Fibroblast of mammary gland (primary cell): ENCODE measurements around the gene CABP7.

Experiments
- DNase-seq: peaks from one replicate; pipeline ENCODE4 v3.0.0-alpha.2; 2010; ENCODE audit warnings: low read depth
- H3K4me3 ChIP-seq: 2 replicates; pipeline ENCODE4 v1.5.1; 2011; ENCODE audit warnings: low read depth, mild to moderate bottlenecking, low read length, moderate library complexity; ENCODE audit not compliant: control insufficient read depth
- TF ChIP-seq, protein P1 (sequence below): conservative IDR thresholded peaks from 2 replicates; pipeline ENCODE4 v1.5.1; 2011; ENCODE audit warnings: low read depth, low read length, inconsistent platforms; ENCODE audit not compliant: control insufficient read depth, insufficient read depth

The CABP7 gene

GRCh38 chr22:29713156-29713727 lies 6.6 kb upstream of the CABP7 start:
- no peak overlapping the region for H3K4me3 ChIP-seq
- TF ChIP-seq, protein P1, sequence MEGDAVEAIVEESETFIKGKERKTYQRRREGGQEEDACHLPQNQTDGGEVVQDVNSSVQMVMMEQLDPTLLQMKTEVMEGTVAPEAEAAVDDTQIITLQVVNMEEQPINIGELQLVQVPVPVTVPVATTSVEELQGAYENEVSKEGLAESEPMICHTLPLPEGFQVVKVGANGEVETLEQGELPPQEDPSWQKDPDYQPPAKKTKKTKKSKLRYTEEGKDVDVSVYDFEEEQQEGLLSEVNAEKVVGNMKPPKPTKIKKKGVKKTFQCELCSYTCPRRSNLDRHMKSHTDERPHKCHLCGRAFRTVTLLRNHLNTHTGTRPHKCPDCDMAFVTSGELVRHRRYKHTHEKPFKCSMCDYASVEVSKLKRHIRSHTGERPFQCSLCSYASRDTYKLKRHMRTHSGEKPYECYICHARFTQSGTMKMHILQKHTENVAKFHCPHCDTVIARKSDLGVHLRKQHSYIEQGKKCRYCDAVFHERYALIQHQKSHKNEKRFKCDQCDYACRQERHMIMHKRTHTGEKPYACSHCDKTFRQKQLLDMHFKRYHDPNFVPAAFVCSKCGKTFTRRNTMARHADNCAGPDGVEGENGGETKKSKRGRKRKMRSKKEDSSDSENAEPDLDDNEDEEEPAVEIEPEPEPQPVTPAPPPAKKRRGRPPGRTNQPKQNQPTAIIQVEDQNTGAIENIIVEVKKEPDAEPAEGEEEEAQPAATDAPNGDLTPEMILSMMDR: no peak
- DNase-seq: no peak

DNA sequence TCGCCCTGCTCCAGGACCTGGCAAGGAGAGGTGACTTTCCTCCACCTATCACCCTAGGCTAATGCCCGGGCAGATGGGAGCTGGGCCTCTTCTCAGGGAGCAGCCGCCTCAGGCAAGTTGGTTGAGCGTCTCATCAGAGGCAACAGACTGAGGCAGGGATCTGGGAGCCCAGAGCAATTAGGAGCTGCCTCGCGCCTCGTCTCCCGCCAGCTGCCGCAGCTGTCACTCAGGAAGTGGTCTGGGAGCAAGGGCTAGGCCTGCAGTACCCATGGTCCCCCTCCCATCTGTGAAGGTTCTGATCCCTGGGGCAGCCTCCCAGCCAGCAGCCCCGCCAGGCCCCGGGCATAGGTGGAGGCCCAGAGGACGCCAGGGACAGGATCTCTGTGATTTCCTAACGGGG lies 4.6 kb upstream of the CABP7 start:
- H3K4me3 ChIP-seq: no peak overlapping the region
- DNase-seq: no peak
- TF ChIP-seq, protein P1: no peak

GRCh38 chr22:29715705-29716104 lies 4.1 kb upstream of the CABP7 start:
- DNase-seq: no peak
- TF ChIP-seq, protein P1: no peak
- H3K4me3 ChIP-seq: no peak overlapping the region

- no peak overlapping the region for H3K4me3 ChIP-seq
- DNase-seq: peak; percentile 66
- TF ChIP-seq, protein P1: no peak
Measured at GRCh38 chr22:29716814-29717545, 2.8 kb upstream of the CABP7 start.

GRCh38 chr22:29717789-29718188 lies 2.0 kb upstream of the CABP7 start:
- DNase-seq: no peak
- no peak overlapping the region for H3K4me3 ChIP-seq
- TF ChIP-seq, protein P1: no peak

DNA sequence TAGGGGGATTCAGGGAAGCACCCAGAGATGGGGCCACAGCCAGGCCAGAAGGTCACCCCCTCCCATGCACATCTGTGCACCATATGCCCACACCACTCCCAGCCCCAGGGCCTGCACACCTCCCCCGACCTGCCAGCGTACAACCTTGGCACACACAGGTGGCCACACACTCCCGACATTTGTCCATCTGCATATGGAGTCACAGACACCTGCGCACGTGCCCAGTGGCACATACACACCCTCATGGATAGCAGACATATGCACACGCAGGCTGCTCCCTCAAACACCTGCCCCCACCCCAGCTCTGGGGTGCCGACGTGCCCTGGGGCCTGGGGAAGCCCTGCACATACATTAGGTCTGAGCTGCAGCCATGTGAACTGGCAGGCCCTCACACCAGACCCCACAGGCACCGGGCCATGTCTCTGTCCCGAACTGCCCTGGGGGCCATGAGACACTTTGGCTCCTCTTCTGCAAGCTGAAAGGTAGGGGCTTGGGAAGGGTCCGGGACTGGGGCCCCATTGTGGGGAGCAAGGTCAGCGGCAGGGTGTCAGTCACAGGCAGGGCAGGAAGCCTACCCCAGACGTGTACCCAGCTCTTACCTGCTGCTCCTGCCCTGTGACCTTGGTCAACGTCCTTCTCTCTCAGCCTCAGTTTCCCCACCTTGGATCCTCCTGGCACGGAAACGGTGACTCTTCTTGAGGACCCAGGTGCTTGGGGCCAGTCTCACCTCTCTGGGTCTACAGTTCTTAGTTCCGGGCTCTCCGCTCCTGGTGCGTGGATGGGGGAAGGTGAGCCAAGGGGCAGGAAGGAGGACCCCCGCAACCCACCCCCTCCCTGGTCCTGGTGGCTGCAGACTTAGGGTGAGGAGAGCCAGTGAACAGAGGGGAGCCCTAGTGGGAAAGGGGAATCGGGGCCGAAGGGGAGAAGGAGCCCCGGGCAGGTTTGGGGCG lies 579 bp upstream of the CABP7 start:
- H3K4me3 ChIP-seq: no peak overlapping the region
- DNase-seq: no peak
- TF ChIP-seq, protein P1: no peak
